Medulla oblongata (tissue), 1 donor: ENCODE data around the gene VPS52.

Experiments used
- DNase-seq: peaks from one replicate; pipeline ENCODE4 v3.0.0-alpha.2; 2015; ENCODE audit errors: extremely low spot score

VPS52 gene

GRCh38 chr6:33211666-33212422 is 59.8 kb downstream of the VPS52 start:
- DNase-seq, result no peak

GRCh38 chr6:33211136-33211535 is 60.5 kb downstream of the VPS52 start:
- DNase-seq, result no peak

- DNase-seq, result no peak
These were observed 61.8 kb downstream of the VPS52 start for GRCh38 chr6:33209856-33210255.

- peak; percentile 93 for DNase-seq
These were observed 63.3 kb downstream of the VPS52 start, which contains the start of gene RING1 for GRCh38 chr6:33208091-33208967. TSS of gene RING1 (plus strand) at chr6:33208500. CDS start at chr6:33208823, 323 bp downstream.

- no peak for DNase-seq
These were observed 64.1 kb downstream of the VPS52 start for GRCh38 chr6:33207552-33208090.

- no peak for DNase-seq
These were observed 64.7 kb downstream of the VPS52 start for GRCh38 chr6:33206864-33207551.

- DNase-seq, result no peak
These were observed 65.4 kb downstream of the VPS52 start for GRCh38 chr6:33206027-33206863.

- no peak for DNase-seq
These were observed 66.3 kb downstream of the VPS52 start for GRCh38 chr6:33205191-33206026.

- DNase-seq, result peak; percentile 95
These were observed 67.1 kb downstream of the VPS52 start, which contains the start of gene HSD17B8 for GRCh38 chr6:33204415-33205190. TSS of gene HSD17B8 (plus strand) at chr6:33204655. CDS start at chr6:33204669, 14 bp downstream.

- no peak for DNase-seq
These were observed 67.6 kb downstream of the VPS52 start for GRCh38 chr6:33204165-33204414.

GRCh38 chr6:33203443-33204164 is 68.1 kb downstream of the VPS52 start:
- no peak for DNase-seq

- DNase-seq, result no peak
These were observed 68.9 kb downstream of the VPS52 start for GRCh38 chr6:33202799-33203198.

- no peak for DNase-seq
These were observed 69.7 kb downstream of the VPS52 start for GRCh38 chr6:33201935-33202334.

GRCh38 chr6:33201147-33201545 is 70.5 kb downstream of the VPS52 start:
- no peak for DNase-seq
